Mucosa of rectum (tissue), 2 donors: ENCODE results near the gene PDCD1LG2.

Experiments
- H3K27ac ChIP-seq, 2 donors: one replicate each; pipeline ENCODE4 v1.7.0; 2013; ENCODE audit warnings: inconsistent platforms in 2 of 2, low read depth in 2 of 2, low read length in 2 of 2
- H3K27me3 ChIP-seq, 2 donors: one replicate each; pipeline ENCODE4 v1.7.0; 2013; ENCODE audit warnings: low read length in 2 of 2; ENCODE audit not compliant: control insufficient read depth in 2 of 2, insufficient read depth in 2 of 2
- H3K36me3 ChIP-seq, 2 donors: one replicate each; pipeline ENCODE4 v1.7.0; 2013; ENCODE audit warnings: low read length in 2 of 2; ENCODE audit not compliant: control insufficient read depth in 2 of 2, insufficient read depth in 2 of 2
- H3K4me1 ChIP-seq, 2 donors: one replicate each; pipeline ENCODE4 v1.7.0; 2013; ENCODE audit warnings: low read length in 2 of 2, mild to moderate bottlenecking in 1 of 2; ENCODE audit not compliant: control insufficient read depth in 2 of 2, insufficient read depth in 2 of 2
- H3K4me3 ChIP-seq, 2 donors: one replicate each; pipeline ENCODE4 v1.7.0; 2013; ENCODE audit warnings: low read length in 2 of 2
- H3K9ac ChIP-seq, 2 donors: one replicate each; pipeline ENCODE4 v1.7.0; 2013; ENCODE audit warnings: low read length in 2 of 2, low read depth in 1 of 2, mild to moderate bottlenecking in 1 of 2
- H3K9me3 ChIP-seq, 2 donors: one replicate each; pipeline ENCODE4 v1.7.0; 2013; ENCODE audit warnings: low read length in 2 of 2; ENCODE audit not compliant: control insufficient read depth in 2 of 2
- donor health status: healthy.
- donor health status: Normal muscosa, but diverticular disease.

PDCD1LG2 gene

GRCh38 chr9:5554254-5554653, 43.9 kb downstream of the PDCD1LG2 start:
- Histone ChIP-seq H3K27ac (no peak overlapping the region), H3K4me3 (no peak overlapping the region), H3K27me3 (no peaks in the 10 kb centered on the region), H3K36me3 (no peaks in the 10 kb centered on the region), H3K4me1 (no peaks in the 10 kb centered on the region), H3K9me3 (no peaks in the 10 kb centered on the region), H3K9ac (no peak overlapping the region)

GRCh38 chr9:5556101-5556705, 45.9 kb downstream of the PDCD1LG2 start:
- H3K9ac ChIP-seq: no peak overlapping the region
- no peak overlapping the region for H3K27ac ChIP-seq
- no peaks in the 10 kb centered on the region for H3K36me3 ChIP-seq
- H3K9me3 ChIP-seq: no peaks in the 10 kb centered on the region
- no peaks in the 10 kb centered on the region for H3K27me3 ChIP-seq
- no peak overlapping the region for H3K4me3 ChIP-seq
- no peaks in the 10 kb centered on the region for H3K4me1 ChIP-seq

DNA sequence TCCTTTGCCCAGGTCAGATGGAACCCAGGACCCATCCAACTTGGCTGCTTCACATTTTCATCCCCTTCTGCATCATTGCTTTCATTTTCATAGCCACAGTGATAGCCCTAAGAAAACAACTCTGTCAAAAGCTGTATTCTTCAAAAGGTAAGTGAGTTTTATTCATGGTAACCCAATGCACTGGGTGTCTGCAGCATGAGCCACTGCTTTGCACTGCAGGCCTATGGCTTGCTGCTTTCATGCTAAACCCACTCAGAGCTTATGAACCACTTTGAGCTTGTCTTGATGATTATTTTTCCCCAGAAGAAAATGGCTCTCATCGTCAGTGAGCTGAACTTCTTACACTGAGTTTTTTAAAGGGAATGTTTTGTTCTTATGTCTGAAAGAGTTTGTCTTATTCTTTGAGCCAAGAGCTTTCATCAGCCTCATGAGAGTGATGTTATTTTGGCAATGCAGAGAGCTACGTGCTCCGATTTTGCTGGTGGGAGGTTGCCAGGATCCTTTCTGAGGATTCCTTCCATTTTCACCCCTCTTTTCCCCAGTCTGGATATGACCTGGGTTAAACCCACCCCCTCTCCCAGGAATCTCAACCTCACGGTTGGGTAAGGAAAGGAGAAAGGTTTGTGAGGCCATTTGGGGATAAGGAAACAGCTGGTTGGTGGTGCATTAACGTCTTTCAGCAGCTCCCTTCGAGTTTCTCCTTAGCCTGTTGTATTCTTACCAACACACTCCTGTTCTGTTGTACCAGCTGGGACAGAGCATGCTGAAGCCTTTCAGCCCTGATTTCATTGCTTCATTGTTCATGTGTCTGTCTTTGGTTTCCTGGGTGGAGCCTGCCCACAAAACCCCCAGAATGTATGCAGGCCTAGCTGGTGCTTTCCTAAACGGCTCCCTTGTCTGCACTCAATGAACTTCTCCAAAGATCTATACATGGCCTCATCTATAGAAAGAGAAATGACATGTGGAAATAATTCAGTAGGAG, 47.6 kb downstream of the PDCD1LG2 start:
- no peaks in the 10 kb centered on the region for H3K36me3 ChIP-seq
- no peak overlapping the region for H3K27ac ChIP-seq

GRCh38 chr9:5559659-5560058, 49.3 kb downstream of the PDCD1LG2 start:
- Histone ChIP-seq H3K9me3 (no peaks in the 10 kb centered on the region), H3K9ac (no peak overlapping the region), H3K4me1 (no peaks in the 10 kb centered on the region), H3K36me3 (no peaks in the 10 kb centered on the region), H3K27me3 (no peaks in the 10 kb centered on the region), H3K27ac (no peak overlapping the region), H3K4me3 (no peak overlapping the region)

More for the DNA sequence above, 47.6 kb downstream of the PDCD1LG2 start:
- no peaks in the 10 kb centered on the region for H3K9me3 ChIP-seq
- no peak overlapping the region for H3K9ac ChIP-seq
- no peak overlapping the region for H3K4me3 ChIP-seq
- no peaks in the 10 kb centered on the region for H3K27me3 ChIP-seq
- H3K4me1 ChIP-seq: no peaks in the 10 kb centered on the region

DNA sequence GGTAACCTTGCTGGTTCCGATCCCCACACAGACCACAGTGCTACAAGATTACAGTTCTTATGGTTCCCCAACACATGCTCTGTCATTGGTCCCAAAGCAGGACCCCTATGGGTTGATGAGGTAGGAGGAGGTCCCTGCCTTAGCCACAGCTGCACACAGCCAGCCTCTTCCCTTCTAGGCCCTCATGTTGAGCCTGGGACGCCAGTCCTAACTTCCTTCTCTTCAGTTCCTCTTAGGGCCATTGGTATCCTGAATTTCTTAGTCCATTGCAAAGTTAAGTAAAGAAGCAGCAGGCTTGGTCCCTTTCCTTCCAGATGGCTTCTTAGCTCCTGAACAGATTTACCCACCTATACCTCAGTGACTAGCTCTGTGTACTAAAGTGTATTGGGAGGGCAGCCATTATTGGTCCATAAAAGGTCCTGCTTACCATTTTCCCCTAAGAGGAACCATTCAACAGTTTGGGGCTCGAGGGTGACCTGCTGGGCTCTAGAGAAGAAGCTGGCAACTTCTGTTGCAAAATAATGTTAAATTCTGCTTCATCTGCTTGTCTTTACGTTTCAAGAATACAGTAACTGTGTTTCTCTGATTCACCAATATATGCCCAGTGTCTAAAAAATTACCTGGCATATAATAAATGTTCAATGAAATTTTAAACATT, 50.2 kb downstream of the PDCD1LG2 start:
- no peaks in the 10 kb centered on the region for H3K9me3 ChIP-seq
- no peaks in the 10 kb centered on the region for H3K27me3 ChIP-seq
- H3K9ac ChIP-seq: no peak overlapping the region
- H3K27ac ChIP-seq: no peak overlapping the region
- no peaks in the 10 kb centered on the region for H3K36me3 ChIP-seq
- H3K4me3 ChIP-seq: no peak overlapping the region
- no peaks in the 10 kb centered on the region for H3K4me1 ChIP-seq

DNA sequence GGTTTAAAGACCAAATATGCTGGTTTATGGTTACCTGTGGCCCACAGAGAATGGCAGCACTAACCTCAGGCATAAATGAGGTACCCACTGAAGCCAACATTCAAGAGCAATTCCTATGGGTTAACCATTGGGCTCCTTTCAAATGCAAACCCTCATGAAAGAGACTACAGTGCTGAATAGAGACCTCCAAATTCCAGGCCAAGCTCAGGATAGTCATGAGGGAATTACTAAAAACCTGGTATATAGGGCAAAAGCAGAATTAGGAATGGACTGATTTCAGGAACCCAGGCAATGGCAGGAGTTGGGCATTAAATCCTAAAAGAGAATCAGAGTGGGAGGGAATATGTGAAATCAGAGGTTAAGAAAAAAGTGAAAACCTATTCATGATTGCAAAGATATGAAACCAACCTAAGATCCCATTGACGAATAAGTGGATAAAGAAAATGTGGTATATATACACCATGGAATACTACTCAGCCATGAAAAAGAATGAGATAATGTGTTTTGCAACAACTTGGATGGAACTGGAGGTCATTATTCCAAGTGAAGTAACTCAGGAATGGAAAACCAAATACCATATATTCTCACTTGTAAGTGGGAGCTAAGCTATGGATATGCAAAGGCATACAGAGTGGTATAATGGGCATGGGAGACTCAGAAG, 51.6 kb downstream of the PDCD1LG2 start:
- H3K27me3 ChIP-seq: no peaks in the 10 kb centered on the region
- H3K9ac ChIP-seq: no peak overlapping the region
- no peak overlapping the region for H3K27ac ChIP-seq
- no peaks in the 10 kb centered on the region for H3K9me3 ChIP-seq
- H3K36me3 ChIP-seq: no peaks in the 10 kb centered on the region
- no peaks in the 10 kb centered on the region for H3K4me1 ChIP-seq
- no peak overlapping the region for H3K4me3 ChIP-seq

DNA sequence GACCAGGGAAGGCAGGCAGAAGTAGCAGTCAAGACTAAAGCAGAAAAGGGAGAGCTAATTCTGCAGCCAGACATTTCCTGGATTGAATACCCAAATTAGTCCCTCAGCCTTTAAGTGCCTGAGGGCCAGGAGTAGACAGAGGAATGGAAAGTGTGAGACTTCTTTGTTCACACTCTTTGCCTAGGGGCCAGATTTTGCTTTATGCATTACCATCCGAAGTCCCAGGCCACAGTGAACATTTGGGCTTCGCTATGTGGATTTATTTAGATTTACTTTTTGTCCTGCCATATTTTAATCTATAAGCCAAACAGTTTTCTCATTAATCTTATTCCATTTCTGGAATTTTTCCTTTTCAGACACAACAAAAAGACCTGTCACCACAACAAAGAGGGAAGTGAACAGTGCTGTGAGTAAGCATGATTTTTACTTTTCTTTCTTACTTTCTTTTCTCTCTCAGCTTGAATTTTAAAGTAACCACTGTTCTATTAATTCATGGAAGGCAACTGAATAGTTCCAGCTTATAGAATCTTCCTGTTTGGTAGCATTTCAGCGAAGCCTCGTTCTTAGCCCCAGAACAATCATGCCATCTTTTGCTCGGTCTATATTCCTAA, 52.6 kb downstream of the PDCD1LG2 start:
- Histone ChIP-seq H3K4me3 (no peak overlapping the region), H3K9me3 (no peaks in the 10 kb centered on the region), H3K9ac (no peak overlapping the region), H3K27ac (no peak overlapping the region), H3K4me1 (no peaks in the 10 kb centered on the region), H3K27me3 (no peaks in the 10 kb centered on the region), H3K36me3 (no peaks in the 10 kb centered on the region)

- H3K9ac ChIP-seq: no peak overlapping the region
- no peak overlapping the region for H3K27ac ChIP-seq
- no peaks in the 10 kb centered on the region for H3K36me3 ChIP-seq
- H3K9me3 ChIP-seq: no peaks in the 10 kb centered on the region
- H3K4me3 ChIP-seq: no peak overlapping the region
- H3K4me1 ChIP-seq: no peaks in the 10 kb centered on the region
- no peaks in the 10 kb centered on the region for H3K27me3 ChIP-seq
These were observed 53.1 kb downstream of the PDCD1LG2 start for GRCh38 chr9:5563417-5563815.

DNA sequence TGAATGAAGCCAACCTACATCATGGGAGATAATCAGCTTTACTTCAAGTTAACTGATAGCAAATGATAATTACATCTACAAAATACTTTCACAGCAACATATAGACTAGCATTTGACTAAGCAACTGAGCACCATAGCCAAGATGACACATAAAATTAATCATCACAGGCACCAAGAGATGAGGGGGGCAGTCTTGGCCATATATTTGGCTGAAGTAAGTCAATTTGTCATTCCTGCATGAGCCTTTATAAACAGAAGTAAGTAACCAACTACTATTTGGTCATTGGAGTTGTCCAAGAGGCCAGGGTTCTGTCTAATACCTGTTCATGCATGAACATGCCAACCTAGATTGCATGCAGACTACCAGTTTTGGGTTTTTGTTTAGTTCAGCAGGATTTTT, 53.6 kb downstream of the PDCD1LG2 start:
- no peaks in the 10 kb centered on the region for H3K27me3 ChIP-seq
- H3K9ac ChIP-seq: no peak overlapping the region
- H3K4me1 ChIP-seq: no peaks in the 10 kb centered on the region
- no peaks in the 10 kb centered on the region for H3K9me3 ChIP-seq
- no peak overlapping the region for H3K4me3 ChIP-seq
- no peaks in the 10 kb centered on the region for H3K36me3 ChIP-seq
- no peak overlapping the region for H3K27ac ChIP-seq
